ENCODE data around the gene PRR35.

The PRR35 gene

DNA sequence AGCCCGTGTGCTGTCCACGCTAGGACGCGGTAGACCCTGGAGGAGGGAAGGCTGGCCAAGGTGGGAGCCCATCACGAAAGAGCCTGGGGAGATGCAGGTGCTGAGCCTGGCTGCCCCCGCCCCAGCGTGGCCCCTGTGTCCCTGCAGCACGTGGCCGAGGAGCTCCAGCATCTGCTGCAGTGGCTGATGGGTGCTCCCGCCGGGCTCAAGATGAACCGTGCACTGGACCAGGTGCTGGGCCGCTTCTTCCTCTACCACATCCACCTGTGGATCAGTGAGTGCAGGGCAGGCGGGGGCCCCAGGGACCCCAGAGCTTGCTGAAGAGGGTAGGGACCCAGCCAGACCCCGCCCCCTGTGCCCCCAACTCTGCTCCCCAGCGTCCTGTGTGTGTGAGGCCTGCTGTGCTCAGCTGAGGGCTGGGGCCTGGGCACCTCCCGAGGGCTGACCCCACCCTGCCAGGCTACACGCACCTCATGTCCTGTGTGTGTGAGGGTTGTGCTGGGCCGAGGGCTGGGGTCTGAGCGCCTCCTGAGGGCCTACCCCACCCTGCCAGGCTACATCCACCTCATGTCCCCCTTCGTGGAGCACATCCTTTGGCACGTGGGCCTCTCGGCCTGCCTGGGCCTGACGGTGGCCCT lies 18.2 kb downstream of the PRR35 start:
- no peak for DNase-seq (ENCODE audit: low read depth, low spot score)

DNA sequence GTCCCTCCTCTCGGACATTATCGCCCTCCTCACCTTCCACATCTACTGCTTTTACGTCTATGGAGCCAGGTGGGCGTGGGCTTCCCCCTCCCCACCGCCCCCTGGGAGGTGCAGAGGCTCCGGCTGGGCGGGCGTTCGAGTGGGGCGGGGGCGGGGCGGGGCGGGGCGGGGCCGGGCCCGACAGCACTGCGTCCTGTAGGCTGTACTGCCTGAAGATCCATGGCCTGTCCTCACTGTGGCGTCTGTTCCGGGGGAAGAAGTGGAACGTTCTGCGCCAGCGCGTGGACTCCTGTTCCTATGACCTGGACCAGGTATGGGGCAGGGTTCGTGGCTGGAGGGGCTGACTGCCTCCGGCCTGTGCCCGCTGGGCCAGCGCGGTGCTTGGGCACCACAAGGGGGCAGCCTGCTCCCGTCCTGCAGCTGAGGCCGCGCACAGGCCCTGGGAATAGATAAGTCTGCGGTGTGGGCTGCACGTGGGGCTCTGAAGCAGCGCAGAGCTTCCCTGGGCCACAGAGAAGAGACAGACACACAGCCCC lies 18.7 kb downstream of the PRR35 start:
- peak; percentile 84 for DNase-seq (ENCODE audit: low read depth, low spot score)

DNA sequence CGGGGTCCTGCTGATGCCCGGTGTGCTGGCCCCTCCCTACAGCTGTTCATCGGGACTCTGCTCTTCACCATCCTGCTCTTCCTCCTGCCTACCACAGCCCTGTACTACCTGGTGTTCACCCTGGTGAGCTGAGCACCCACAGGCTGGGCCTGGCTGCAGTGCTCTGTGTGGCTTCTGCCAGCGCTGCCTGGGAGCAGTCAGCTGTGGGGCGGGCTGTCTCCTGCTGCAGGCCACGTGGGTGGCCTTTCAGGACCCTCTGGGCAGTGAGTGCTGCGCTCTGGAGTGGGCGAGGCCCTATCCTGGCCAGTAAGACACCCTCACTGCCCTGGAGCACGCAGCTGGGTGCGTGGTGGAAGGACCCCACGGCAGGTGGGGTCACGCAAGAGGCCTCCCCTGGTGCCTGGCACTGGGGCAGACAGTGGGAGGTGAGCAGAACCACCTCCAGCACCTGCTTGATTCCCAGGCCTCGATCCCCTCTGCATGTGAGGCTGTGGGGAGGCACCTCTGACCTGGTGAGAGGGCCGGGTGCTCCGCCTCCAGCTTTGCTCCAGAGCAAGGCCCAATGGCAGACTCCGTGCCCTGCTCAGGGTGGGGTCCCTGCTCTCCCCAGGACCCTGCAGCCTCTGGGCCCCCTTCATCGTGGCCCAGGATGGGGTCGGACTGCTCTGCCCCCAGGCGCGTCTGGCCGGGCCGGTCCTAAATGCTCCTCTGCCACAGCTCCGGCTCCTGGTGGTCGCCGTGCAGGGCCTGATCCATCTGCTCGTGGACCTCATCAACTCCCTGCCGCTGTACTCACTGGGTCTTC lies 20.1 kb downstream of the PRR35 start:
- DNase-seq (ENCODE audit: low read depth, low spot score) = no peak

DNA sequence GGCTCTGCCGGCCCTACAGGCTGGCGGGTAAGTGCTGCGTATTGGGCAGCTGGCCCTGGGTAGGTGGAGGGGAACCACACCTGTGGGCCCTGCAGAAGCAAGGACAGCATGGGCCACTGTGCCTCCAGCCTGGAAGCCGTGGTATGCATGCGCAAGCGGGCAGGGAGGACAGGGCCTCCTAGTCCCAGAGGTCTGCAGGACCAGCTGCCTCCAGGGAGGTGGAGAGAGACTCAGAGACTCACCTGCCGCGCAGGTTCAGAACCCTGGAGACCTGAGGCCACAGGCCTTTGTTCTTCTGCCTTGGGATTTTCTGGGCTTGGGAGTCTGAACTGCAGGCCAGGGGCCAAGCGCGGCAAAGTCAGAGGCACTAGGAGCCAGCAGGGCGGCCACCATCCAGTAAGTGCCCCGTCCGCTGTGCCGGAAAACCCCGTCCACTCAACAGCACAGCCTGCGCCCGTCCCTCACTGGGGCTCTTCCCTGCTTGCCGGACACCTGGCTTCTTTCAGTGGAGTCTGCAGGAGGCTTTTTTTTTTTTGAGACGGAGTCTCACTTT lies 20.8 kb downstream of the PRR35 start:
- DNase-seq (ENCODE audit: low read depth, low spot score) = no peak

DNA sequence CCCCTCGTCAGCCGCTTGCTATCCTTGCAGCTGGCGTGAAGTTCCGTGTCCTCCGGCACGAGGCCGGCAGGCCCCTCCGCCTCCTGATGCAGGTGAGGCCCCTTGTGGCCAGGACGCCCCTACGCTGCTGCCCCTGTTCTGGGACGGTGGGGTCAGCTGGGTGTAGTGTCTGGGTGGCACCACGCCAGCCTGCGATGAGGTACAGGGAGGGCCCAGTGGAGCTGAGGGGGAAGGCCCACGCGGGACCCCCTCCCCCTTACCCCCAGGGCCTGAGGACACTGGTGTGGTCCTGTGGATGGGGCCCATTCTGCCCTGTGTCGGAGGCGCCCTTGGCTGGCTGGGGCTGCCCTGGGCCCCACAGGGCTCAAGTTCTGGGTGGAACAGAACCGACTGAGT lies 22.0 kb downstream of the PRR35 start:
- DNase-seq (ENCODE audit: low read depth, low spot score) = no peak

DNA sequence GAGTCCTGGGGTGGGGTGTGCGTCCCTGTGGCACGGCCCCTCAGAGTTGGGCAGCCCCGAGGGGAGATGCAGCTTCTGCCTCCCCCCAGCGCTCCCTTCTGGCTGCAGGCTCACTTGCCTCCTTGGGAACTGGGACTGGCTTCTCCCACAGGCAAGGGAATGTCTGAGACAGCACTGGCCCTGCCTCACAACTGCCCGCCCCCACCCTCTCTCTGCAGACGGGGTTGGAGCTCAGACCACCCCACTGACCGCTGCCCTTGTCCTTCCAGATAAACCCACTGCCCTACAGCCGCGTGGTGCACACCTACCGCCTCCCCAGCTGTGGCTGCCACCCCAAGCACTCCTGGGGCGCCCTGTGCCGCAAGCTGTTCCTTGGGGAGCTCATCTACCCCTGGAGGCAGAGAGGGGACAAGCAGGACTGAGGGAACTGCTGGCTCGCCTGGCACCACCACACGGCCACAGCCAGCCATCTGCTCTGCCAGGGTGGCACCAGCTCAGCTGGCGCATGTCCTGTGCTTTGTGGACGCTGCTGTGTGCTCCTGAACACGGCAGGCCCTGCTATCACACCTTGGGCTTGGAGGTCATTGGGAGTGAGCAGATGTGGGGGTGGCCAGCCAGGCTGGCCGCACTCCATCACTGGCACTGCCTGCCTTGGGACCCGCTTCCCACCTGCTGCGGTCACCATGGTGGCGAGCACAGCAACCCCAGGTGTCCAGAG lies 22.6 kb downstream of the PRR35 start:
- no peak for DNase-seq (ENCODE audit: low read depth, low spot score)

DNA sequence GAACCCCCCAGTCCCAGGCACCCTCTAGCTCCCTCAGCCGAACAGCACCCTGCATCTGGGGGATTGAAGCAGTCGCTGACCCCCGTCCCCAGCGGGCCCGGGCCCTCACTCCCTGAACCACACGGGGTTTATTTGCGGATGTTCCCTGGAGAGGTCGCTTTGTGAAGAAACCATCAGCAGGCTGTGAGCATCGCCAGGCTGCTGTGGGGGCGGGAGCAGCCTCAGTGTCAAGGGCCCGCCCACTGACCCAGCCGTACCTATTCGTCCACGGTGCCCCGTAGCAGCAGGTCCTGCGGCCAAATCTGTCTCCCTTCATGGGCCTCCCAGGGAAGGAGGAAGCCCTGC lies 23.2 kb downstream of the PRR35 start:
- no peak for DNase-seq (ENCODE audit: low read depth, low spot score)

DNA sequence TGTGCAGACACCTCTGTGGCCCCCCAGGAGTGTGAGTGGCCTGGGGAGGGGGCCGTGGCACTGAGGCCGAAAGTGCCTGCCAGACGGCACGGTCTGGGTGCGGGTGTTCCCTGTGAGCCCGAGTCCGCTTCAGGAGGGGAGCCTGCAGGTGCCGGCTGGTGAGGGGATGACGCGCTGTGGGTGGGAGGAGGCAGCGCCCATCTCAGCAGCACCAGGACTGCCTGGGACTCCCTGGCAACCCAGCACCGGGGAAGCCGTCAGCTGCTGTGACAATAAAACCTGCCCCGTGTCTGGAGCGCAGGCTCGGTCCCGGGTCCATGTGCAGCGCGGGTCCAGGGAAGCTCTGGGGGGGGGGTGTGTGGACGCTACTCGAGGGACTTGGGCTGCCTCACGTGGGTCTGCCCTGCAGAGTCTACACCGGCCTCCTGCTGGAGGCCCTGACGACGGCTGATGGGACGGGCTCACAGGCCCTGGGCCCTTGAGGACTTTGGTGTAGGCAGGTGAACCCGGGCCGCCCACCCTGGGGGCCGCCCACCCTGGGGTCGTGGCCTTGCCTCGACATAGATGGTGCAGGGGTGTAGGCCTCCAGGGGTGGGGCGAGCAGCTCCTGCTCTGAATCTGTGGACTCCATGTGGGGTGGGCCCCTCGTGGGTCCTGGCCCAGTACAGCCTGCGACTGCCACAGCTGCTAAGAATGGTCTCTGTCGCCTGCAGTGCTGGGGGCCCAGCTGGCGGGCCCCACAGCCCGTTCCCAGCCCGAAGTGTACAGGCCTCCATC lies 23.8 kb downstream of the PRR35 start:
- DNase-seq (ENCODE audit: low read depth, low spot score) = no peak

DNA sequence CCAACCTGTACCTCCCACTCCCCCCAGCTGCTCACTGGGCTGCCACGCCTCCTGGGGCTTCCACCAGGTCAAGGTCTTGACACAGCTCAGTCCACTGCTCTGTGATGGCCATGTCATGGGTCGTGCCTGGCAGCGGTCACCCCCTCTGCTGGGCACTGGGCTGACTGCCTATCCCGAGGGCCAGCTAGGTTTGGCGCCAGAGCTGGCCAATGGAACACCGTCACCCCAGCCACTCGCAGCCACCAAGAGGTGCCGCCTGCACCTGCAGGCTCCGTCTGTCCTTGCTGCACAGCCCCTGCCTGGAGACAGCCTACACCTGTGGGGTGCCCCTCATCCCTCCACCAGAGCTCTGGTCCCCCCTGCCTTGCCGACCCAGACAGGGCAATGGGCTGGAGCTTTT lies 25.2 kb downstream of the PRR35 start:
- no peak for DNase-seq (ENCODE audit: low read depth, low spot score)

DNA sequence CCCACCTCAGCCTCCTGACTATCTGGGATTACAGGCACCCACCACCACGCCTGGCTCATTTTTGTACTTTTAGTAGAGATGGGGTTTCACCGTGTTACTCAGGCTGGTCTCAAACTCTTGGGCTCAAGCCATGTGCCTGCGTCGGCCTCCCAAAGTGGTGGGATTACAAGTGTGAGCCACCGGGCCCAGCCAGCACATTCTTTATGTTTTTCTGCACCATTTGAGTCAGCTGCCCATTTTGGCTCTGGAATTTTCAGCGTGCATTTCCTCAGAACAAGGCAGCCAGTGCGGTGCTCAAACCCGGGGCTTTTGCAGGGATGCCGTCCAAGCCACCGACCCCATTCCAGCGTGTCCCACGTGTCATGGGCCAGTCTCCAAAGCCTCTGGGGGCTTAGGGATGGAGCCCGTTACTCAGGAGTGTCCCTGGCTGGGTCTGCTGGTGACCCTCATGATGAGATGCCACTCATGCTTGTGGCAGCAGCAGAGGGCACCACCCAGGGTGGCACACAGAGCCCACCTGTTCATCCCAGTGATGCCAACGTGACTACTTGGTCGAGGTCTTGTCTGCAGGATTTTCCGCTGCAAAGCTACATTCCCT lies 26.0 kb downstream of the PRR35 start:
- DNase-seq (ENCODE audit: low read depth, low spot score) = peak; percentile 81

DNA sequence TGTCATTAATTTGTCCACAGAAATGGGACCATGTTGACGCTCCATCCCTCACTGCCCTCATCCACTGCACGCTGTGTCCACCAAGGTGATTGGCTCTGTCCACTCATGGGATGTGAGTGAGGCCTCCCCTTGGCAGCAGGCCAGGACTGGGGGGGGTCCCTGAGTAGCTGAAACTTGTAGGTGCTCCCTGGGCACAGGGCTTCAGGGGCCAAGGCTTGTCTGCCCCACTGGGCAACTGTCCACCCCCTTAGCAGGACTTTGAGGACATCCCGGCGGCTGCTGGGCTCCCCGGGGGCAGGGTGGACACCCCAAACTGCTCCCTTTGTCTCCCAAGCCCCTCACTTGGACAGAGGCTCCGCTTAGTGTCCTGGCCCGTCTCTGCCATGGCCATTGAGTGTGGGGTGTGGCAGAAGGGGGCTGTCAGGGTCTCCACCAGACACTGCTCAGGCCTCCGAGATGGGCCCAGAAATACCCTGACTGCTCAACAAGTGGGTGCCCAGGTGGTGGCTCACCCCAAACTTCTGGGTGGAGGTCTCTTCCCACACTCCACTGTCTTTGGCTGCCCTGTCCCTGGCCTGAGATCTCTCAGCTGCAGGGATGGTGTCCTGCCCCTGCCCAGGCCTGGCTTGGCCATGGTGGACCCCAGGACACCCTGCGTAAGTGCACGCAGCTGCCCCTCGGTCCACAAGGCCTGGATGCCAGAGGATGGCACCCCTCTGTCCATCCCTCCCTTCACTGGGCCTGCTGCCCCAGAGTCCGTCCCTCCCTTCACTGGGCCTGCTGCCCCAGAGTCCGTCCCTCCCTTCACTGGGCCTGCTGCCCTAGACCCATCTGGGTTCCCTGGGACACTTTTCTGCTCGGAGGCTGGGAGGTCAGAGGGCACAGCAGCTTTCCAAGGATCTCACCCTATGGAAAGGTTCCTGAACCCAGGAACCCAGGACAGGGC lies 26.7 kb downstream of the PRR35 start:
- DNase-seq (ENCODE audit: low read depth, low spot score) = no peak

DNA sequence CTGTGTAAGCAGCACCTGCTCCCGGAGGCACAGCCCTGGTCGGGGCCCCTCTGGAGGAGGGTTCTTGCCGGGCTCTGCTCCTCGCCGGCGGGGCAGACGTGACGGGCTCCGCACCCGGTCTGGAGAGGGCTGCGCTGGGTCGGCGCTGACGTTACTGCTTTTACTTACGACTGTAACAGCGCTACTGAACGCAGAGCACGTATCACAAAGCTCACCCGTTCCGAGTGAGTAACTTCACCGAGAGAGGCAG lies 28.4 kb downstream of the PRR35 start:
- DNase-seq (ENCODE audit: low read depth, low spot score) = peak; percentile 76

DNA sequence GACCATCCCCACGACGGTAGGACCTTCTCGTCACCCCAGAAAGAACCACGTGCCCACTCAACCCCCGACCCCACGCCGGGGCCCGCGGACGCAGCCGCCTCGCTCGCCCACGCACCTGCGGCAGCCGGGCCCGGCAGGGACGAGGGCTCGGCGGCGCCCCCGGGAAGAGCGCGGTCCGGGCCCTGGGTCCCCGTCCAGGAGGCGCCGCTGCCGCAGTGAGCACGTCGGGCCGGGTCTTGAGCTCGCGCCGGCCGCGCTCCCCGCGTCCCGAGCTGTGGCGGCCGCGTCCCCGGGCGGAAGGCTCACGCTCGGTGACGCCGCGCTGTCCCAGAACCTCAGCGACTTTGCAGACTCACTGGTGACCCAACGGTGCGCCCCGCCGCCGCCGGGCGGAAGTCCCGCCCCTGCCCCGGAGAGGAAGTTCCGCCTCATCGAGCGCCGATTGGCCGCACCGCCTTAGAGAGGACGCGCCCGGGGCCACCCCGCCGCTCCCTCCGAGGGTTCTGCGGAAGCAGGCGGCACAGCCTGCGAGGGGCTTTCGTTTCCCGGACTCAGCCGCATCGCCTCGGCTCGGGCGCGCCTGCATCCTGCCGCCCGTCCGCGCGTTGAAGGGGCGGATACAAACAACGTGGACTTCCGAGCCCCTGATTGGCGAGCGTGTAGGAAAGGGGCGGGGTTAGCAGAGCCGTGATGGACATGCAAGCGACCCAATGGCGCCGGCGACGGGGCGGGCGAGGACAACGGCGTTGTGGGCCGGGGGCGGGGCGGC lies 28.9 kb downstream of the PRR35 start:
- peak; percentile 98 for DNase-seq (ENCODE audit: low read depth, low spot score)

DNA sequence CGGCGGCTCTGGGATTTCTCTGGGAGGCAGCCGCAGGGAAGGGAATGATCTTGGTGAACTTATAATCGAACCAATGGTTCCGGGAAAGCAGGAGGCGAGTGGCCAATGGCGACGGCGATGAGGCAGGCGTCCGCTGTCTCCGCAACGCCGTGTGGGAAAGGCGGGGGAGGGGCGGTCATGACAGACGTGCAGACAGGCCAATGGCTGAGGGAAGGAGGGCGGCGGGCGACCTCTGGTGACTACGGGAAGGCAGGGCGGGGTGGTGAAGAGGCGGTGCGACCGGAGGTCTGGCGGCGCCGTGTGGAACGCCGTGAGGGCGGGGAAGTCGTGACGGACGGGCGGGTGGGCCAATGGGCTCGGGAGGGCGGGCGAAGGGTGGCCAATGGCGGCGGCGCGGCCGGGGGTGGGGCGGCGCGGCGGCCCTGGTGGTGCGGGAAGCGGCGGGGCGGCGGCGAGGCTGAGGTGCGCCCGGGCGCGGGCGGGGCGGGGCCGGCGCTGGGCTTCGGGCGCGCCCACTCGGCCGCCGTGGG lies 29.5 kb downstream of the PRR35 start, which contains the start of gene RAB40C:
Gene RAB40C, plus strand, starts transcription at position 409 of the 530 bp plus-strand sequence. CDS start 226 bp downstream, outside the sequence.
- DNase-seq (ENCODE audit: low read depth, low spot score) = peak; percentile 100

DNA sequence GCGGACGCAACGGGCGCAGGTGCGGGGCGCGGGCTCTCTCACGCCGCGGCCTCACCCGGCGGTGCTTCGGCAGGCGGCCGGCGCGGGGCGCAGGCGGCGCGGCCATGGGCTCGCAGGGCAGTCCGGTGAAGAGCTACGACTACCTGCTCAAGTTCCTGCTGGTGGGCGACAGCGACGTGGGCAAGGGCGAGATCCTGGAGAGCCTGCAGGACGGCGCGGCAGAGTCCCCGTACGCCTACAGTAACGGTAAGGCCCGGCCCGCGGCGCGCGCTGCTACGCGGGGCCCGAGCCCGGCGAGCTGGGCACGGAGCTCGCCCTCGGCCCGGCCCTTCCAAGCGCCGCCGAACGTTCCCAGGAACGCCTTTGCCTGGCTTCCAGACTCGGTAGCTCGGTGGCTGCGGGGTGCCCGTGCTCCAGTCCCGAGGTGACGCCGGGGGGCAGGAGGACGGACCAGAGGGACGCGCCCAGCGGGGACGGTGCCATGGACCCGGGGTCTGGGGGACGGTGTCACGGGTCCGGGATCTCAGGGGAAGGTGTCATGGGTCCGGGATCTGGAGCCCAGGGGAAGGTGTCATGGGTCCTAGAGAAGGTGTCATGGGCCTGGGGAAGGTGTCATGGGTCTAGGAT lies 30.1 kb downstream of the PRR35 start:
- DNase-seq (ENCODE audit: low read depth, low spot score) = peak; percentile 82

DNA sequence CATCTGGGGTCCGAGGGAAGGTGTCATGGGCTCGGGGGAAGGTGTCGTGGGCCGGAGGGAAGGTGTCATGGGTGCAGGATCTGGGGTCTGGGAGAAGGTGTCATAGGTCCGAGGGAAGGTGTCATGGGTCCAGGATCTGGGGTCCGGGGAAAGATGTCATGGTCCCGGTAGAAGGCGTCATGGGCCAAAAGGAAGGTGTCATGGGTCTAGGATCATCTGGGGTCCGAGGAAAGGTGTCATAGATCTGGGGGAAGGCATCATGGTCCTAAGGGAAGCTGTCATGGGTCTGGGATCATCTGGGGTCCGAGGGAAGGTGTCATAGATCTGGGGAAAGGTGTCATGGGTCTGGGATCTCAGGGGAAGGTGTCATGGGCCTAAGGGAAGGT lies 30.6 kb downstream of the PRR35 start:
- no peak for DNase-seq (ENCODE audit: low read depth, low spot score)

DNA sequence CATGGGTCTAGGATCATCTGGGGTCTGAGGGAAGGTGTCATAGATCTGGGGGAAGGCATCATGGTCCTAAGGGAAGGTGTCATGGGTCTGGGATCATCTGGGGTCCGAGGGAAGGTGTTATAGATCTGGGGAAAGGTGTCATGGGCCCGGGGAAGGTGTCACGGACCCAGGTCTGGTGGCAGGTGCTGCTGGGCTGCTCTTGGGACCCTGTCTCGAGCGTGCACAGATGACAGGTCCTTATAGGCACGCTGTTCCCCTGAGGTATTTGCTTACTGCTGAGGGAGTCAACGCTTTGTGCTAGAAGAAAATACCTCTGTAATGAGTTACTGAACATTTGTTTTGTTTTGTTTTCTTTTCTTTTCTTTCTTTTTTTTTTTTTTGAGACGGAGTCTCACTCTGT lies 31.0 kb downstream of the PRR35 start:
- peak; percentile 41 for DNase-seq (ENCODE audit: low read depth, low spot score)

DNA sequence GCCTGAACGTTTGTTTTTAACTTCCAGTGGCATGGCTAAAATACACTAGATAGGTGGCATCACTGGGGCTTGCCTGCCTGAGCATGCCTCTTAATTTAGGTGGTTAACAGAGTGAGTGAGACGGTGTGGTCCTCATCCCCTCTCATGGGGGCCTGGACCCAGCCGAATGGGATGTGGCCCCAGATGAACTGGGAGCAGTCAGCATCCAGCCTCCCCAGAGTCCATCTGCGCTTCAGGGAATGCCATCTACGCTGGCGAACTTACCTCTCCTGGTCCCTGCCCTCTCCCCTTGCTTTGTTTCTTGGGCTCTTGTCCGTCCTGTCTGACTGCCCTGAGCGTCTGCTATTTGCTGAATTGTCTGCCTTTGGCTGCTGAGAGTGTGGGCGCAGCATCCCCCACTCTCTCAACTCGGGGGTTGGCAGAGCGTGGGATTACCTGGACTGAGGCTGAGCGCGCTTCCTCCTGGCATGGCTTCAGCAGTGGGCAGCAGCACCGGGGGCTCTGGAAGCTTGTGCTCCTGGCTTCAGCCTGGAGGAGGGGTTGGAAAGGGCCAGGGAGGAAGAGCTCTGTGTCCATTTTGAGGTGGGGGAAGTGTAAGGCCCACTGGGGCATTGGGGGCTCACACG lies 31.8 kb downstream of the PRR35 start:
- no peak for DNase-seq (ENCODE audit: low read depth, low spot score)

All from astrocyte of the hippocampus (primary cell).